T-helper 1 cell (primary cell): Measurements from ENCODE around the gene FKBP2.
A peak's percentile ranks its signal among the peaks of the same experiment; 100 is the strongest.

Experiments
- DNase-seq, 5 donors: peaks; one replicate each; pipeline ENCODE4 v3.0.0-alpha.2; 2012 to 2020

FKBP2 gene

DNA sequence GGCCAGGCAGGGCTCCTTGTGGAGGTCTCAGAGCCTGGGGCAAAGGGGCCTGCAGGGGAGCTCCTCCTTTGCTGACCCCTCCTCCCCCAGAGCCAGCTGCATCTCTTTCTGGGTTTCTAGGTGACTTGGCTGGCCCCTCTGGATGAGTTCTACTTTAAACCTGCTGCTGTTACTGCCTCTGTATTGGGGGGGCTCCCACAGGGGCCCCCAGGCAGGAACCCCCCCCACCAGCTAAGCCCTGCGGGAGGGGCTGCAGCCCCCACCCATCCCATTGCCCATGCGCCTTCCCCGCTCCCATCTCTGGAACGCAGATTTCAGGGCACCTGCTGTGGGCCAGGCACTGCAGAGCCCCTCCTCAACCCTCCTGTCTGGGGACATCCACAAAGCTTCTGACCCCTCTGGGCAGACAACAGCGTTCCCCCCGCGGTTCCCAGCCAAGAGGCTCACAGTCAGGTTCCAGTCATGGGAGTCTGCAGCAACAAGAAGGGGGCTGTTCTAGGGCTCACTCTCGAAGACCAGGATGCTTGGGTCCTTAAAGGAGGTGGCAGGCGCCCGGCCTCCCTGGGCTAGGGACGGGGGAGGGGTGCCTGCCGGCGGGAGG is 9.6 kb downstream of the FKBP2 start:
- DNase-seq: no peak

DNA sequence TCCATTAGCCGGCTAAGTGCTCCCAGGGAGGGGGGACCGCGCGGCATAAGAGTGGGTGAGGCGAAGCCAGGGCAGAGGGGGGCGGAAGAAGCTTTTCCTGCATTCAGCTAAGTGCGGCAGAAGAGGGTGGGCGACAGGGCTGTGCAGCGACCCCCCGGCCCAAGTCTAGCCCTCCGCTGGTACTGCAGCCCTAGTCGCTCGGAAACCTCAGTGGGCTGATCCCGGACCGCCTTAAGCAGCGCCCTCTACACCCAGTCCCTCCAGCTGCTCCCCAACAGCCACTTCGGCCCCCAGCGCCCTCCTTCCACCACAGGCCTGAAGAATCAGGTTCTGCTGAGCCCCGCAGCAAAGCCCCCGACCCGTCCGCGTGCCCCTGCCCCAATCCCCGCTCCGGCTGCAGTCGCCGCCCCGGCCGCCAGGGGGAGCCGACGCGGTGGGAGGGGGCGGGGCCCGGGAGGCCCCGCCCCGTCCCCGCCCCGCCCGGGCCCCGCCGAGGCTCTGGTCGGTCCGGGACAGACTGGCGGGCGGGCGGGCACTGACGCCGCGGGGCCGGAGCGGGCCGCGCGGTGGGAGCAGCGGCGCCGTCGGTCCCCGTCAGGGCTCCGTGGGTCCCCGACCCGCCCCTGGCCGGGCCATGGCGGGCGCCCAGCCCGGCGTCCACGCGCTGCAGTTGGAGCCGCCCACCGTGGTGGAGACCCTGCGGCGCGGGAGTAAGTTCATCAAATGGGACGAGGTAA is 10.3 kb downstream of the FKBP2 start, which contains the start of gene PLCB3:
TSS of gene PLCB3 (plus strand) at position 515 of the 737 bp plus-strand sequence. CDS start at position 635, 120 bp downstream.
- DNase-seq: peak in 4 of 5 donors; percentile 41 to 70 (median 44)

DNA sequence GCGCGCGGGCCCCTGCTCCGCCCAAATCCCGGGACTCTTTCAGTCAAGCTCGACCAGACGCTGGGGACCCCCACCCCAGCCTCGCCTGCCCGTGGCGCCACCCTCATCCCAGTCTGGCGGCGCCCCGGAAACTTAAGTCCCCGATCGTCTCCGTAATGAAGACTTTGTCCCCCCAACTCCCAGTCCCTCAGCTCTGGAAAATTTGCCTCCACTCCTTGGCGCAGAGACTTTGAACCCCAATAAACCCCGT is 10.8 kb downstream of the FKBP2 start:
- DNase-seq: no peak

DNA sequence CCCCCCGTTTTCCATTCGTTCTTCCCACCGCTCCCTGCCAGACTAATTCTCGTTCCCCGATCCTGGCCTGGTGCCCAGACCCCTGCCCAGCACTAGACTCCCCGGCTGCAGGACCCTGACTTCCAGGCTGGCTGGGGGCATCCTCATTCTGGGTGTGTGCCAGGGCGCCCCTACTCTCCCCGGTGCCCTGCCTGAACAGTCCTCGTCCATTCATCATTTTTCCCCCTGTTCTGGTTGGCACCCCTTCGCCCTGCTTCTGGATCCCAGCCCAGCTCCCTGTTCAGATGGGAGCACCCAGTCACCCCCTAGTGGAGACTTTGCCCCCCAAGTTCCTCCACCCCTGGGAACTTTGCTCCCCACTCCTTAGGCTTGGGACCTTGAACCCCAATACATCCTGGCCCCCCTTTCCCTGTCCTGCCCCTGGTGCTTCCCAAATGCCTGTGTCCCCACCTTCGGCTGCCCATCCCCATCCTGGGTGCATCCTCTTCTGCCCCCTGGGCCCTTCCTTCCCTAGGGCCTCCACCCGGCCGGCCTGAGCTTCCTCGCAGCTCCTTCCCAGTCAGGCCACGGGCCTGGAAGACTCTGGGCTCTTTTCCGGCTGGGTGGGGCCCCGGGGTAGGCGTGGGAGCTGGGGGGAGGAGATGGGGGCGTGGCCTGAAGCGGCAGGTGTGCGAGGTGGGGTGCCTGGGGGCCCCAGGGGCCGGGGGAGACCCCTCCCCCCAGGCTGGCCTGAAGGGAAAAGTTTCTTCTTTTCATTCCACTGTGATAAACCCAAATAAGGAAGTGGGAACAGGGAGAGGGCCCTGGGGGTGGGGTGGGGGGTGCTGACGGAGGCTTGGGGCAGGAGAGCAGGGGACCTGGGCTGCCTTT is 11.3 kb downstream of the FKBP2 start:
- DNase-seq: no peak

DNA sequence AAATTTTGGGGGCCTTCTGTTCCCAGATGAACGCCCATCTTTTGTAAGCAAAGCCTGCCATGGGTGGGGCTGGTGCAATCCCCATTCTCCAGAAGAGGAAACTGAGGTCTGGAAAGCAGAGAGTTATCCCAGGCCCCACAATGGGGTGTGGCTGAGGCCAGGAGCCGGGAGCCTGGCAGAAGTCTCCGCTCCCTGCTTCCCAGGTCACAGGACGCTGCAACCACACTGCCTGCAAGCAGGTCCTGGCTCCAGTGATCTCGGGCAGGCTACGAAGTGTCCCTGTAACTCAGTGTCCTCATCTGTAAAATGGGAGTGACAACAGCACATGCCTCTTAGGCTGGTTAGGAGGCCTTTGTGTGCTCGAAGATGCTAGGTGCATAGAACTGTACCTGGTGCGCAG is 12.1 kb downstream of the FKBP2 start:
- no peak for DNase-seq

DNA sequence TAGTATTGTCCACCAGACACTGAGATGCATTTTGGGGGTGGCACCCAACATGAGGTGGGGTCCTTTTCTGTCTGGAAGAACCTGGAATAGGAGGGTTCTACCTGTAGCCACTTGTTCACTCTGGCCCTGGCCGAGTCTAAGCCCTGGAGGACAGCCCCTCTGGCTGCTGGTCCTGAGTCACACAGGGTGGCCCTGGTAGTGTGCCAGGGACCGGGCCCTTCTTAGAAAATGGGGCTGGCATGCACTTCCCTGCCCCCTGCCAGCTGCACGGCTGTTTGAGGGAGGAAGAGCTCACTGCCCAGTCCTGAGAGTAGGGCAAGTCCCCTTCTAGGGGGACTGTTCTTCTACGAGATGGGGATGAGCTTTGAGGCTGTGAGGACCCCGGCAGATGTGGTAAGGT is 12.6 kb downstream of the FKBP2 start:
- no peak for DNase-seq

DNA sequence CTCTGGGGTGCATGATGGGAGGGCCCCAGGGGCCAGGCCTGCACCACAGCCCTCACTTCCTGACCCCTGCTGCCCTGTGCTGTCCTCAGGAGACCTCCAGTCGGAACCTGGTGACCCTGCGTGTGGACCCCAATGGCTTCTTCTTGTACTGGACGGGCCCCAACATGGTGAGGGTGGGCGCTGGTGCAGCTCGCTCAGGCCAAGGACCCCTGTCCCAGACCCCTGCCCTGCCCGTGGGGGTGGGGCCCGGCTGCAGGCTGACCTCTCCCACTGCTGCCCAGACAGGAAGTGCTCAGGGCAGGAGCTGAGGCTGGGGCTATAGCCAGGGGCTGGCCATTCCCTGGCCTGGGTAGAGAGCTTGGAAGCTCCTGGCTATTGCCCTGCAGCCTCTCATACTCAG is 13.4 kb downstream of the FKBP2 start:
- DNase-seq: no peak

DNA sequence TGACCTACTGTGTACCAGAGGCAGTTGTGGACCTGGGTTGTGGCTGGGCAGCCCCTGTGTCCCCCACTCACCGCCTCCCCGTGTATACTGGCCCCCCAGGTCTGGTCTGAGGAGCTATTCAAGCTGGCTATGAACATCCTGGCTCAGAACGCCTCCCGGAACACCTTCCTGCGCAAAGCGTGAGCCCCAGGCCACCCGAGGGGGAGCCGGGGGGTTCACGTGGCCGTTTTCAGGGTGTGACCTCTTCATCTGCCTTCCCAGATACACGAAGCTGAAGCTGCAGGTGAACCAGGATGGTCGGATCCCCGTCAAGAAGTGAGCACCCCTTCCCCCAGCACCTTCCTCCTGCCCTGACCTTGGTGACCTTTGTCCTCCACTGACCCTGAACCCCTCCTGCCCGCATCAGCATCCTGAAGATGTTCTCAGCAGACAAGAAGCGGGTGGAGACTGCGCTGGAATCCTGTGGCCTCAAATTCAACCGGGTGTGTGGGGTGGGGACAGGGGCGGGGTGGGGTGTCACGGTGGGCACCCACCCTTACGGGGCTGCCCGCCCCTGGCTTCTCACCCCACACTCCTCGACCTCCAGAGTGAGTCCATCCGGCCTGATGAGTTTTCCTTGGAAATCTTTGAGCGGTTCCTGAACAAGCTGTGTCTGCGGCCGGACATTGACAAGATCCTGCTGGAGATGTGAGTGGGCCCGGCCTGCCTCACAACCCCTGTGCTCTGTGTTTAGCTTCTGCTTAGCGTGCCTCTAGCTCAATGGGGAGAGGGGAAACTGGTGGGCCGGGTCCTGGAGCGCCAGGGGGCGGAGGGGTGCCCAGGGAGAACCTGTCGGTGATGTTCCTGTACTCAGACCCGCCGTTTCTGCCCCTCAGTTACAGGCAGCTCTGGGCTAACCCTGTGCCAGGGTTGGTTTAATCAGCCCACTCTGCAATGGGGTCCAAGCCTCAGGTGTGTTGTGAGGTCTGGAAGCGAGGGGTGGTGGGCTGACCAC is 14.5 kb downstream of the FKBP2 start:
- DNase-seq: no peak

DNA sequence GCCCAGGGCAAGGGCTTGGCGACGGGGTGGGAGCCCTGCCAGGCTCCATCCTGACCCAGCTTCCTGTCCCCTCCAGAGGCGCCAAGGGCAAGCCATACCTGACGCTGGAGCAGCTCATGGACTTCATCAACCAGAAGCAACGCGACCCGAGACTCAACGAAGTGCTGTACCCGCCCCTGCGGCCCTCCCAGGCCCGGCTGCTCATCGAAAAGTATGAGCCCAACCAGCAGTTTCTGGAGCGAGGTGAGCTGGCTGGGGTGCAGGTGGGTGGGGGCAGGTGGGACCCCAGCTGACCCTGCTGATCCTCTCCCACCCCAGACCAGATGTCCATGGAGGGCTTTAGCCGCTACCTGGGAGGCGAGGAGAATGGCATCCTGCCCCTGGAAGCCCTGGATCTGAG is 15.4 kb downstream of the FKBP2 start:
- no peak for DNase-seq

DNA sequence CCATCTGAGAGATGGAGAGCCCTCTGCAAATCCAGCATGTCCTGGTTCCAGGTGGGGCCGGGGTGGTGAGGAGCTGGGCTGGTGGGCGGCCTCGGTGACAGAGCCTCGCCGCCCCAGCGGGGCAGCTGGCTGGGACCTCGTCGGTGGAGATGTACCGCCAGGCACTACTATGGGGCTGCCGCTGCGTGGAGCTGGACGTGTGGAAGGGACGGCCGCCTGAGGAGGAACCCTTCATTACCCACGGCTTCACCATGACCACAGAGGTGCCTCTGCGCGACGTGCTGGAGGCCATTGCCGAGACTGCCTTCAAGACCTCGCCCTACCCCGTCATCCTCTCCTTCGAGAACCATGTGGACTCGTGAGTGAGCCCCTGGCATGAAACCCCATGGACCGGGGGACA is 17.5 kb downstream of the FKBP2 start:
- DNase-seq: no peak

DNA sequence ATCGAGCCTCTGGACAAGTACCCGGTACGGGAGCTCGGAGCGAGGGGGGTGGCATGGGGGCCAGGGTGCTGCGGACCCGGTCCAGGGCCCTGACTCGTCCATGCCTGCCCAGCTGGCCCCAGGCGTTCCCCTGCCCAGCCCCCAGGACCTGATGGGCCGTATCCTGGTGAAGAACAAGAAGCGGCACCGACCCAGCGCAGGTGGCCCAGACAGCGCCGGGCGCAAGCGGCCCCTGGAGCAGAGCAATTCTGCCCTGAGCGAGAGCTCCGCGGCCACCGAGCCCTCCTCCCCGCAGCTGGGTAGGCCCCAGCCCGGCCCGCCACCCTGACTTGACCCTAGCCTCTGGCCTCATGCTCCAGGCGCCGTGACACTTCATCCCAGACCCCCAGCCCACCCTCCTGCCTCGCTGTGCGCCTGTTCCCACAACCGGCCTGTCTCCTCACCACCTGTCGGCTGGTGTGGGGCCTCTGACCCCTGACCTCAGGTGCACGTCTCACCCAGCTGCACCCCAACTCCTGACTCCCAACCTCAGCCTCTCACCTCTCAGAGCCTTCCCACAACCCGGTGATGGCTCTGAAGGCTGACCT is 18.1 kb downstream of the FKBP2 start:
- DNase-seq: no peak

DNA sequence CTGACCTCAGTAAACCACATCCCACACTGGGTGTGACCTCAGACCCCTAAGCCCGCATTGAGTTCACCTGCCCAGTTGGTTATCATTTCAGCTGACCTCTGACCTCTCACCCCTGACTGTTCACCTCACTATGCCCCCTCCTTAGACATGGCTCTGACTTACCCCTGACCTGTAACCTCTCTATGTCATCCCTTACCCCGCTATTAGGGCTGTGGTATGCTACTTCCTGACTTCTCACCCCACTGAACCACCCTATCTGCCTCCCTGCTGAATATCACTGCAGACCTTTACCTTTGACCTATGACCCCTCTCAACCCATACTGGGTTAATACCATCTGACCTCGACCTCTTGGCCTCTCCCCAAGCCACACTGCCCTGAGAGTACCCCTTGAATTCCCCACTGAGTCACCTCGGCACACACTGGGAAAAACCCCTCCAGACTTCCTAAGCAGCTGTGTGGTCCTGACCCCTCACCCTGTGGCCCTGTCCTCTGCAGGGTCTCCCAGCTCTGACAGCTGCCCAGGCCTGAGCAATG is 18.7 kb downstream of the FKBP2 start:
- DNase-seq: no peak

DNA sequence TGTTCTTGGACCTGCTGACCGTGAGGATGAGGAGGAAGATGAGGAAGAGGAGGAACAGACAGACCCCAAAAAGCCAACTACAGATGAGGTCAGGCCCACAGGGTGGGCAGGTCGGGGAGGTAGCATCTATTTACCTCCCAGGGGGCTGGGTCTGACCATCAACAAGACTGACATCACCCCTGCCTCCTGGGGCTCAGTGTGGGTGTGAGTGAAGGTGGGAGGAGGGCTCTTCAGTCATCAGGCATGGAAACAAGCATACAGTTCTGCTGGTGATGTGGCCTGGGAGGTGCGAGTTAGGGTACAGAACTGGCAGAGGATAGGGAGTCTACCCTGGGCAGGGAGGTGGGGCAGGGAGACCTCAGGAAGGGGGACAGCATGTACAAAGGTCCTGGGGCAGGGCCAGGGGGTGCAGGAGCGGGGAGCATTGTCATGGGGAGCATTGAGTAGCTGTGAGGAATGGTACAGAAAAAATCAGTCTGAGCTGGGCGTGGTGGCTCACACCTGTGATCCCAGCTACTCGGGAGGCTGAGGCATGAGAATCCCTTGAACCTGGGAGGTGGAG is 19.3 kb downstream of the FKBP2 start:
- no peak for DNase-seq

DNA sequence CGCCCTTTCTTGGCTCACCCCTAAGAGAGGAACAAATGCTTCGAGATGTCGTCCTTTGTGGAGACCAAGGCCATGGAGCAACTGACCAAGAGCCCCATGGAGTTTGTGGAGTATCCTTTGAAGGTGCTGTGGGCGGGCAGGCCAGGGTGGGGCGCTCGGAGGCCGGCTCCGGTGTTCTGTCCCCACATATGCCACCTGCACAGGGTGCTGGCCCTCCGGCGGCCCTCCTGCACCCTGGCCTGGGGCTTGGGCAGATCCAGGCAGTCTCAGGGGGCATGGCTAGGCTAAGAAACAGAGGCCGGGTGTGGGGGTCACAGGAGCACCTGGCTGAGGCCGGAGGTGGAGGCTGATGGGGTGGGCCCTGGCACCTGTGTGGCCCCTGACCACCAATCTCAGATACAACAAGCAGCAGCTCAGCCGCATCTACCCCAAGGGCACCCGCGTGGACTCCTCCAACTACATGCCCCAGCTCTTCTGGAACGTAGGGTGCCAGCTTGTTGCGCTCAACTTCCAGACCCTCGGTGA is 20.7 kb downstream of the FKBP2 start:
- no peak for DNase-seq

DNA sequence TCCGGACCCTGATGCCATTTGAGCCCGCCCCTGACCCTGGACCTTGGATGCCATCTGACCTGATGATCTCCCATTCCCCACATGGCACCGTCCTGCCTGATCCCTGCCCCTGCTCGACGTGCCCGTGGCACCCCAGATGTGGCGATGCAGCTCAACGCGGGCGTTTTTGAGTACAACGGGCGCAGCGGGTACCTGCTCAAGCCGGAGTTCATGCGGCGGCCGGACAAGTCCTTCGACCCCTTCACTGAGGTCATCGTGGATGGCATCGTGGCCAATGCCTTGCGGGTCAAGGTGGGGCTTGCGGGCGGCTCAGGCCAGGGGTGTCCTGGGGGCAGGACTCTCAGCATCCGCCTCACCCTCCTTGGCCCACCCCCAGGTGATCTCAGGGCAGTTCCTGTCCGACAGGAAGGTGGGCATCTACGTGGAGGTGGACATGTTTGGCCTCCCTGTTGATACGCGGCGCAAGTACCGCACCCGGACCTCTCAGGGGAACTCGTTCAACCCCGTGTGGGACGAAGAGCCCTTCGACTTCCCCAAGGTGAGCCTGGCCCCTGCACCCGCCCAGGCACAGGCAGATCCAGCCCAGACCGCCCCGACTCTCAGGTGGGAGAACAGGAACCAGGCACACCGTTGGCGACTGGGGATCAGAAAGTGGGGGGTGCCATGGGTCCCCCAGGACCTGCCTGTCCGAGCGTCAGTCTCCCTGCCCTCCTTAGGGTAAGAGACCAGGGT is 21.5 kb downstream of the FKBP2 start:
- DNase-seq: no peak

DNA sequence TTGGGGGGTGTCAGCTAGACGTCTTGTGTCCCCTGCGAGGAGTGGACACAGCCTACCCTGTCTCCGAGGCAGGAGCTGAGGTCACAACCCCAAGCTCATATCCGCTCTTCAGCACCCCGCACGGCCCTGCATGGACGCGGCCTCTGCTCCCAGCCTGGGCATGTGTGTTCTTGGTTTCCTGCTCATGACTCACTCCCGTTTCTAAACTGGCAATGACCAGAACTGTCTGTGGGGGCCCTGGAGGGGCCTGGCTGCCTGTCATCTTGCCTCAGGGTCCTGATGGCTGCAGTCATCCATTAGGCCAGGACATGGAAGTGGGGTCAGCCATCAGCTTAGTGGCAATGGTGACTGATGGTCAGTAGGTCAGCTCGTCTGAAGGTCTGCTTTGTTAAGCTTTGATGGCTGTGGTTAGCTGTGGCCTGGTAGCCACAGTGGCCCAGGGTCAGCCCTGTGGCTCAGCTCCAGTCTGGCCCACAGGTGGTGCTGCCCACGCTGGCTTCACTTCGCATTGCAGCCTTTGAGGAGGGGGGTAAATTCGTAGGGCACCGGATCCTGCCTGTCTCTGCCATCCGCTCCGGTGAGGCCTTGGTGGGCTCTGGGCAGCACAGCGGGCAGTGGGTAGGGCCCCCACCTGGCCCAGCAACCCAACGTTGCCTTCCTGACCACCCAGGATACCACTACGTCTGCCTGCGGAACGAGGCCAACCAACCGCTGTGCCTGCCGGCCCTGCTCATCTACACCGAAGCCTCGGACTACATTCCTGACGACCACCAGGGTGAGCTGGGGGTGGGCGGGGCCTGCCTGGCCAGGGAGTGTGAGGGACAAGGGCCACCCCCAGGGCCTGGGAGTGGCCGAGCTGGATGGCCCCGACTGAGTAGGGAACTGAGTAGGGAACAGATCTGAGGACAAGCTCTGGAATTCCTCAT is 22.4 kb downstream of the FKBP2 start:
- no peak for DNase-seq

DNA sequence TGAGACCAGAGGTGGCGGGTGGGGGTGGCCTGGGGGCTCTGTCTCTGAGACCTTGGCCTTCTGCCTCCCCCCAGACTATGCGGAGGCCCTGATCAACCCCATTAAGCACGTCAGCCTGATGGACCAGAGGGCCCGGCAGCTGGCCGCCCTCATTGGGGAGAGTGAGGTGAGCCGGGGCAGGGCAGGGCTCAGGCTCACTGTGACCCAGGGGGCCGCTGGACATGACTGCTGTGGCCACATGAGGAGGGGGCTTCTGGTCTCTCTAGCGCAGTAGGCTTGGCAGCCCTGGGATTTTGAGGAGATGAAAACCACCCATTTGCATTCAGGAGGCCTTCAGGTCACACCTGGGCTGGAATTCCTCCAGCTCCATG is 23.0 kb downstream of the FKBP2 start:
- no peak for DNase-seq

DNA sequence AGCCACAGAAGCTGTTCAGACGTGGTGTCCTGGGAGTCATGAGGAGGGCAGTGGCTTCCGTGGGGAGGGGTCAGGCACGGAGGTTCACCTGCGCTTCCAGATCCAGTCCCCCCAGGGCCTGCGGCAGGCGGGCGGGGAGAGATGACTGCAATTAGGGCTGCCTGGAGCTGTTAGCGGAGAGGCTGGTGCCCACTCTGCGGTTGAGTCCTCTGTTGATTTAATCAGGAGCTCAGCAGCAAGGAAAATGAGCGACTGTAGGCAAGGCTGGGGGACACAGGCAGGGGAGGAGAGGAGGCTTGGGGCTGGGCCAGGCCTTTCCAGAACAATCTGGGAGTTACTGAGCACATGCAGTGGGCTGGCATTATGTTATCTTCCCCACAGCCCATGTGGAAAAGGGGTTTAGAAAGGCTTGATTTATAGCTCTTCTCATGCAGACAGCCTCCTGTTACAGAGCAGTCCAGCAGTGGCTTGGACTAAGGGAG is 23.5 kb downstream of the FKBP2 start:
- DNase-seq: no peak
